ENCODE results near the gene LIMK1.

- no peak for TF ChIP-seq CTCF (conservative IDR thresholded peaks at IDR 0.05)
- TF ChIP-seq ZFX (IDR thresholded peaks at IDR 0.05): no peak
Observed at GRCh38 chr7:74093671-74094223, 10.1 kb downstream of the LIMK1 start.
